Measurements from ENCODE around the gene ISCU.

GRCh38 chr12:108606492-108606891 lies 44.1 kb downstream of the ISCU start:
- TF ChIP-seq, protein P1, sequence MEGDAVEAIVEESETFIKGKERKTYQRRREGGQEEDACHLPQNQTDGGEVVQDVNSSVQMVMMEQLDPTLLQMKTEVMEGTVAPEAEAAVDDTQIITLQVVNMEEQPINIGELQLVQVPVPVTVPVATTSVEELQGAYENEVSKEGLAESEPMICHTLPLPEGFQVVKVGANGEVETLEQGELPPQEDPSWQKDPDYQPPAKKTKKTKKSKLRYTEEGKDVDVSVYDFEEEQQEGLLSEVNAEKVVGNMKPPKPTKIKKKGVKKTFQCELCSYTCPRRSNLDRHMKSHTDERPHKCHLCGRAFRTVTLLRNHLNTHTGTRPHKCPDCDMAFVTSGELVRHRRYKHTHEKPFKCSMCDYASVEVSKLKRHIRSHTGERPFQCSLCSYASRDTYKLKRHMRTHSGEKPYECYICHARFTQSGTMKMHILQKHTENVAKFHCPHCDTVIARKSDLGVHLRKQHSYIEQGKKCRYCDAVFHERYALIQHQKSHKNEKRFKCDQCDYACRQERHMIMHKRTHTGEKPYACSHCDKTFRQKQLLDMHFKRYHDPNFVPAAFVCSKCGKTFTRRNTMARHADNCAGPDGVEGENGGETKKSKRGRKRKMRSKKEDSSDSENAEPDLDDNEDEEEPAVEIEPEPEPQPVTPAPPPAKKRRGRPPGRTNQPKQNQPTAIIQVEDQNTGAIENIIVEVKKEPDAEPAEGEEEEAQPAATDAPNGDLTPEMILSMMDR (conservative IDR thresholded peaks at IDR 0.05 in 1 of 2, IDR thresholded peaks at IDR 0.05 in 1 of 2; ENCODE audit: low read depth in 1 of 2, low read length in 2 of 2): no peak
- TF ChIP-seq EZH2 (IDR thresholded peaks at IDR 0.05; ENCODE audit: low read length, missing control alignments): no peak

Measured in fibroblast of lung (primary cell).